ENCODE measurements around the gene INPP5F. TPM values are rescaled to one million over a fixed set of nuclear protein-coding genes. Genes with fewer than 3 reads are reported as not detected.
"Not testable (repeated sequence)": the region's sequence is repeated elsewhere in the genome, so short reads cannot be mapped to it uniquely, and the experiment has no call there.

Gene INPP5F
- total and polyA plus RNA-seq, 8 donors: 10.9 to 46.5 (median 40.5) TPM

DNA sequence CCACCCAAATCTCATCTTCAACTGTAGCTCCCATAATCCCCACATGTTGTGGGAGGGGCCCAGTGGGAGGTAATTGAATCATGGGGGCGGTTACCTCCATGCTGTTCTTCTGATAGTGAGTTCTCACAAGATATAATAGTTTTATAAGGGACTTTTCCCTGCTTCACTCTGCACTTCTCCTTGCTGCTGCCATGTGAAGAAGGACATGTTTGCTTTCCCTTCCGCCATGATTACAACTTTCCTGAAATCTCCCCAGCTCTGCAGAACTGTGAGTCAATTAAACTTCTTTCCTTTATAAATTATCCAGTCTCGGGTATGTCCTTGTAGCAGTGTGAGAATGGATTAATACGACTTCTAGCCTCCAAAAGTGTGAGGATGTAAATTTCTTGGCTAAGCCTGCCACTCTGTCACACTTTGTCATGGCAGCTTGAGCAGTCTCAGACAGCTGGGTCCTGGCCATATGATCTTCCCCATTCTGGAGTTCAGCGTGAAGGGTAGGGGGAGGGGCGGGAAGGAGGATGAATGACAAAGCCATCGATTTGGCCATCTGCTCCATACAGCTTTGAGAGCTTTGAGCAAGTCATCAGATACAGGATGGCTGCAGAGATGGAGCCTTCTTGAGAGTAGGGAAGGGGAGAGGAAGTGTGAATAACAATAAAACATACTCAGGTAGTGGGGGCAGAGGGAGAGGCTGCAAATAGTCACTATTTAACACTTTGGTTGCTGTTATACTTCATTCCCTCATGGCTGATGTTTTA lies 19.1 kb upstream of the INPP5F start:
- no peaks in the 10 kb centered on the region for H3K9me3 ChIP-seq
- TF ChIP-seq, protein P1, sequence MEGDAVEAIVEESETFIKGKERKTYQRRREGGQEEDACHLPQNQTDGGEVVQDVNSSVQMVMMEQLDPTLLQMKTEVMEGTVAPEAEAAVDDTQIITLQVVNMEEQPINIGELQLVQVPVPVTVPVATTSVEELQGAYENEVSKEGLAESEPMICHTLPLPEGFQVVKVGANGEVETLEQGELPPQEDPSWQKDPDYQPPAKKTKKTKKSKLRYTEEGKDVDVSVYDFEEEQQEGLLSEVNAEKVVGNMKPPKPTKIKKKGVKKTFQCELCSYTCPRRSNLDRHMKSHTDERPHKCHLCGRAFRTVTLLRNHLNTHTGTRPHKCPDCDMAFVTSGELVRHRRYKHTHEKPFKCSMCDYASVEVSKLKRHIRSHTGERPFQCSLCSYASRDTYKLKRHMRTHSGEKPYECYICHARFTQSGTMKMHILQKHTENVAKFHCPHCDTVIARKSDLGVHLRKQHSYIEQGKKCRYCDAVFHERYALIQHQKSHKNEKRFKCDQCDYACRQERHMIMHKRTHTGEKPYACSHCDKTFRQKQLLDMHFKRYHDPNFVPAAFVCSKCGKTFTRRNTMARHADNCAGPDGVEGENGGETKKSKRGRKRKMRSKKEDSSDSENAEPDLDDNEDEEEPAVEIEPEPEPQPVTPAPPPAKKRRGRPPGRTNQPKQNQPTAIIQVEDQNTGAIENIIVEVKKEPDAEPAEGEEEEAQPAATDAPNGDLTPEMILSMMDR (IDR thresholded peaks at IDR 0.05): no peak
- DNase-seq: no peak
- H3K27ac ChIP-seq: no peak overlapping the region
- intact Hi-C loops (cut with DNase I): no loop called here
- no peak for ATAC-seq
- no peaks in the 10 kb centered on the region for H3K36me3 ChIP-seq
- peaks cover 0 to 4% of the 10 kb centered on the region in 2 donors for H3K4me1 ChIP-seq
- no peak overlapping the region for H3K4me3 ChIP-seq
- no peaks in the 10 kb centered on the region for H3K27me3 ChIP-seq

DNA sequence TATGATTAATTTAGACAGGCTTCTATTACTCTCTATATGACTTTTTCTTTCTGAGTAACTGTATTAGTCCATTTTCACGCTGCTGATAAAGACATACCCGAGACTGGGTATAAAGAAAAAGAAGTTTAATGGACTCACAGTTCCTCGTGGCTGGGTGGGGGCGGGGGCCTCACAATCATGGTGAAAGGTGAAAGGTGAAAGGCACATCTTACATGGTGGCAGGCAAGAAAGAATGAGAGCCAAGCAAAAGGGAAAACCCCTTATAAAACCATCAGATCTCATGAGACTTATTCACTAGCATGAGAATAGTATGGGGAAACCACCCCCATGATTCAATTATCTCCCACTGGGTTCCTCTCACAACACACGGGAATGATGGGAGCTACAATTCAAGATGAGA lies 18.5 kb upstream of the INPP5F start:
- H3K27me3 ChIP-seq; DNase-seq; H3K27ac ChIP-seq; H3K4me1 ChIP-seq; H3K36me3 ChIP-seq; H3K4me3 ChIP-seq; ATAC-seq; intact Hi-C loops (cut with DNase I); H3K9me3 ChIP-seq: not testable (repeated sequence)

DNA sequence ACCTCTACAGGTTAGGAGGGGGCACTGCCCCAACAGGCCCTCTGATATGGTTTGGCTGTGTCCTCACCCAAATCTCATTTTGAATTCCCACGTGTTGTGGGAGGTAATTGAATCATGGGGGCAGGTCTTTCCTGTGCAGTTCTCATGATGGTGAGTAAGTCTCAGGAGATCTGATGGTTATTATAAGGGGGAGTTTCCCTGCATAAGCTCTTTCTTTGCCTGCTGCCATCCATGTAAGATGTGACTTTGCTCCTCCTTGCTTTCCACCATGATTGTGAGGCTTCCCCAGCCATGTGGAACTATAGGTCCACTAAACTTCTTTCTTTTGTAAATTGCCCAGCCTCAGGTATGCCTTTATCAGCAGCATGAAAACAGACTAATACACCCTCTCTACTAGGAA lies 14.9 kb upstream of the INPP5F start:
- ATAC-seq; DNase-seq; H3K4me3 ChIP-seq; H3K36me3 ChIP-seq; intact Hi-C loops (cut with DNase I); H3K4me1 ChIP-seq; H3K27ac ChIP-seq; H3K9me3 ChIP-seq; H3K27me3 ChIP-seq: not testable (repeated sequence)

DNA sequence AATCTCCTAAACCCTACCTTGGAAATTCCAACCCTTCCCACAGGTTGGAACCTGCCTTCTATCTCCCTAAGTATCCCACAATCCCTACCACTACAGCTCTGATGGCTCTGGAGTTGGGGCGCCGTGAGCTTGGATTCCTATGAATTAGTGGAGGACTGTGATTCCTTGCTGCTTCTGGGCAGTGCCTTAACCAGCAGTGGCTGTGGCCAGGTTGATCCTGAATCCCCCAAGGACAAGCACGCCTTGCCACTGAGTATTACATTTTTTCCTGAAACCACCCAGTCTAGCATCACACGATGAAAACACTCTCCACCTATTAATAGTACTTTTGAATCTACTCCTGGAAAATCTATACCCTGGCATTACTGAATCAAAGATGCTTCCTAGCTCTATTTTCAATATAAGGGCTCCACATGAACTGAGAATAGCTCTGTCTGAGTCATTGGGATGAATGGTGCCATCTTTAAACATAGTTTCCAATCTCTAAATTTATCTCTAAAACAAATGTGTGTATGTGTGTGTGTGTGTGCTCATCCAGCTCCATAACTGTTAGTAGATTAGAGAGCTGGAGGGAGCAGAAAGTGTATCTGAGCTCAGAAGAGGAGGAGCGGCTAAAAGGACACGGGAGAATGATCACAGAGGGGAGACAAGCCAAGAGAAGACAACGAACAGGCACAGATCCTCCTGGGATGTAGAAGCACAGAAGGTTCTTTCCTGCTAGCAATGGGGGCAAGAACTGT lies 11.9 kb upstream of the INPP5F start:
- intact Hi-C loops (cut with DNase I): no loop called here
- DNase-seq (no peak), ATAC-seq (no peak)
- H3K36me3 ChIP-seq: no peaks in the 10 kb centered on the region
- no peak overlapping the region for H3K4me3 ChIP-seq
- no peaks in the 10 kb centered on the region for H3K9me3 ChIP-seq
- no peak overlapping the region for H3K27ac ChIP-seq
- no peaks in the 10 kb centered on the region for H3K4me1 ChIP-seq
- TF ChIP-seq, protein P1 (IDR thresholded peaks at IDR 0.05): no peak
- no peaks in the 10 kb centered on the region for H3K27me3 ChIP-seq

DNA sequence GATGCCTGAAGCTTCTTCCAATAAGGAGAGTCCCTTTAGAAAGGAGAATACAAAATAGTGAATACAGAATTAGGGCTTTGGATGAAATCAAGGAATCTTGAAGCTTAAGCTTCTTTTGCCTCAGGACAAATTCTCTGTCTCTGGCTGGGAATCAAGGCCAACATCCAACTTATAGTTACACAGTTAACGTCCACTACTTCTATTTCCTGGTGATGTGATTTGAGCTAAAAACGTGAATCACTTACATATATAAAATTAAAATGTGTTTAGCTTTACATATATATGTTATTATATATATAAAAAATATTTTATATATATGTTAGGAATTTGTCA lies 11.4 kb upstream of the INPP5F start:
- no peak for ATAC-seq
- Histone ChIP-seq H3K4me3 (no peak overlapping the region), H3K9me3 (no peaks in the 10 kb centered on the region), H3K27ac (no peak overlapping the region), H3K4me1 (no peaks in the 10 kb centered on the region), H3K36me3 (no peaks in the 10 kb centered on the region), H3K27me3 (no peaks in the 10 kb centered on the region)
- intact Hi-C loops (cut with DNase I): no loop called here
- TF ChIP-seq, protein P1 (IDR thresholded peaks at IDR 0.05): no peak
- no peak for DNase-seq

DNA sequence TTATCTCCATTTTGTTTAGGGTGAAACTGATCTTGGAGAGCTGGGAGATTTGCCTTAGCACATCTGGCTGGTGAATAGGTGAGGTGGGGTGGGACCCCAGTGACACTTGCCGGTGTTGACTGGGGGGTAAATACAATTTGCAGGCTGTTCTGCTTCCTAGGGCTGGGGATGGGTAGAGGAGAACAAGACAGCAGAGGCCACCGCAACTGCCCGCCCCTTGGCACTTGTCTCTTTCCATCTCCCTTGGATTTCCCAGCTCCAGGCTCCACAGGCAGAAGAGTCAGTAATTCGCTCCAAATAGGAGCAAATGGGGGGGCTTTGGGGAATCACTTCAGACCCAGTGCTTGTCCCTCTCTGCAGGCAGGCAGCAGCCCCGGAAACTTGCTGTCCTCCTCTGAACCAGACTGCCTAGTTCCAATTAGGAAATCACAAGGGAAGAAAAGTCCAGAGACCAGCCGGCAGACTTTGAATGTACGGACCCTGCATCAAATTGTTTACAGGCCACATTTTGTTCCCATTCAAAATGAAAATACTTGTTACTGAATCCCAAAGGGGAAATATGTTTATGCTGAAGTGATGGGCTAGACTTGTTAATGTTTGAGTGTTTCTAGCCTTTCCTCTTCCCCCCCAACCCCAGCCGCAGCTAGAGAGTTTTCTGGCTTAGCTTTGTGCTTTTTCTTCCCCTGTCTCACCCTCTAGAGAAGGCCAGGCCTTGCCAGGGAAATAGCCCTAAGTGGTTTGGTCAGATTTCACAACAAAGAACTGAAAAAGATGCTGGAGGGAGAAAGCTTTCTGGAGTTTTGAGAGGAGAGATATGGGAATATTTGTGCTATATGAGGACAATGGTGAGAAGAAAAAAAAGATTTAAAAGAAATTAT lies 10.0 kb upstream of the INPP5F start:
- TF ChIP-seq, protein P1 (IDR thresholded peaks at IDR 0.05): no peak
- H3K27ac ChIP-seq: peak overlapping the region in 1 of 2 donors; percentile 10
- H3K4me3 ChIP-seq: no peak overlapping the region
- intact Hi-C loops (cut with DNase I): no loop called here
- H3K36me3 ChIP-seq: no peaks in the 10 kb centered on the region
- ATAC-seq (peak; percentile 65), DNase-seq (peak in 2 of 4 donors; percentile 29 to 51)
- no peaks in the 10 kb centered on the region for H3K4me1 ChIP-seq
- H3K9me3 ChIP-seq: no peaks in the 10 kb centered on the region
- H3K27me3 ChIP-seq: no peaks in the 10 kb centered on the region
